ENCODE results near the gene TBC1D22A.

The TBC1D22A gene

GRCh38 chr22:47063606-47064005 is 301.2 kb downstream of the TBC1D22A start:
- H2BK15ac ChIP-seq (replicated peaks; ENCODE audit: low read depth): no peak overlapping the region
- no peak for DNase-seq
- H3K79me1 ChIP-seq (ENCODE audit: low read length): no peaks in the 10 kb centered on the region
- H3K56ac ChIP-seq (ENCODE audit: low read length): no peak overlapping the region
- H4K5ac ChIP-seq (ENCODE audit: low read length): no peak overlapping the region
- no peak overlapping the region for H3K9ac ChIP-seq (ENCODE audit: low read length)
- no peak overlapping the region for H3K23ac ChIP-seq (ENCODE audit: low read length)
- no peak overlapping the region for H3K27ac ChIP-seq (ENCODE audit: low read depth, low read length)
- no peaks in the 10 kb centered on the region for H3K36me3 ChIP-seq (ENCODE audit: control insufficient read depth, insufficient read depth, low read length)
- no peak overlapping the region for H3K4me3 ChIP-seq (ENCODE audit: low read length)
- no peak overlapping the region for H3K18ac ChIP-seq (ENCODE audit: low read length)
- no CpG with 5 or more reads among the region's 10 CpGs for WGBS (ENCODE audit: extremely low coverage, insufficient coverage, low lambda C conversion rate)
- no peak overlapping the region for H4K8ac ChIP-seq (ENCODE audit: low read depth, low read length)
- no peak overlapping the region for H3K4me2 ChIP-seq (ENCODE audit: low read length)
- H3K4me1 ChIP-seq (ENCODE audit: control insufficient read depth, low read depth, low read length): no peaks in the 10 kb centered on the region
- H2BK120ac ChIP-seq (ENCODE audit: low read depth, low read length): no peak overlapping the region
- H3K27me3 ChIP-seq (ENCODE audit: insufficient read depth, low read length, poor library complexity): no peaks in the 10 kb centered on the region
- H2AK5ac ChIP-seq (ENCODE audit: low read length): no peak overlapping the region
- H2BK5ac ChIP-seq (ENCODE audit: low read length): no peak overlapping the region
- no peak overlapping the region for H3K4ac ChIP-seq (ENCODE audit: low read depth, low read length)
- H3K79me2 ChIP-seq (ENCODE audit: control insufficient read depth, insufficient read depth, low read length): no peaks in the 10 kb centered on the region

GRCh38 chr22:47064016-47064415 is 301.6 kb downstream of the TBC1D22A start:
- H3K56ac ChIP-seq (ENCODE audit: low read length): no peak overlapping the region
- no peaks in the 10 kb centered on the region for H3K79me1 ChIP-seq (ENCODE audit: low read length)
- no peak for DNase-seq
- H3K9ac ChIP-seq (ENCODE audit: low read length): no peak overlapping the region
- no peak overlapping the region for H3K4me2 ChIP-seq (ENCODE audit: low read length)
- no CpG with 5 or more reads among the region's 19 CpGs for WGBS (ENCODE audit: extremely low coverage, insufficient coverage, low lambda C conversion rate)
- H3K4ac ChIP-seq (ENCODE audit: low read depth, low read length): no peak overlapping the region
- no peak overlapping the region for H2AK5ac ChIP-seq (ENCODE audit: low read length)
- H3K4me3 ChIP-seq (ENCODE audit: low read length): no peak overlapping the region
- H3K27me3 ChIP-seq (ENCODE audit: insufficient read depth, low read length, poor library complexity): no peaks in the 10 kb centered on the region
- no peaks in the 10 kb centered on the region for H3K79me2 ChIP-seq (ENCODE audit: control insufficient read depth, insufficient read depth, low read length)
- no peak overlapping the region for H4K8ac ChIP-seq (ENCODE audit: low read depth, low read length)
- no peak overlapping the region for H3K23ac ChIP-seq (ENCODE audit: low read length)
- no peaks in the 10 kb centered on the region for H3K36me3 ChIP-seq (ENCODE audit: control insufficient read depth, insufficient read depth, low read length)
- no peak overlapping the region for H2BK15ac ChIP-seq (replicated peaks; ENCODE audit: low read depth)
- H3K18ac ChIP-seq (ENCODE audit: low read length): no peak overlapping the region
- no peak overlapping the region for H2BK5ac ChIP-seq (ENCODE audit: low read length)
- H3K27ac ChIP-seq (ENCODE audit: low read depth, low read length): no peak overlapping the region
- no peak overlapping the region for H2BK120ac ChIP-seq (ENCODE audit: low read depth, low read length)
- H3K4me1 ChIP-seq (ENCODE audit: control insufficient read depth, low read depth, low read length): no peaks in the 10 kb centered on the region
- H4K5ac ChIP-seq (ENCODE audit: low read length): no peak overlapping the region

- Histone ChIP-seq H3K23ac (ENCODE audit: low read length) (no peak overlapping the region), H2BK5ac (ENCODE audit: low read length) (no peak overlapping the region), H3K79me1 (ENCODE audit: low read length) (no peaks in the 10 kb centered on the region), H2AK5ac (ENCODE audit: low read length) (no peak overlapping the region), H3K56ac (ENCODE audit: low read length) (no peak overlapping the region), H3K27me3 (ENCODE audit: insufficient read depth, low read length, poor library complexity) (no peaks in the 10 kb centered on the region), H3K18ac (ENCODE audit: low read length) (no peak overlapping the region), H3K4me3 (ENCODE audit: low read length) (no peak overlapping the region), H3K4ac (ENCODE audit: low read depth, low read length) (no peak overlapping the region), H4K5ac (ENCODE audit: low read length) (no peak overlapping the region), H4K8ac (ENCODE audit: low read depth, low read length) (no peak overlapping the region), H2BK120ac (ENCODE audit: low read depth, low read length) (no peak overlapping the region), H3K79me2 (ENCODE audit: control insufficient read depth, insufficient read depth, low read length) (no peaks in the 10 kb centered on the region), H3K36me3 (ENCODE audit: control insufficient read depth, insufficient read depth, low read length) (no peaks in the 10 kb centered on the region), H3K27ac (ENCODE audit: low read depth, low read length) (no peak overlapping the region), H3K9ac (ENCODE audit: low read length) (no peak overlapping the region), H3K4me2 (ENCODE audit: low read length) (no peak overlapping the region), H3K4me1 (ENCODE audit: control insufficient read depth, low read depth, low read length) (no peaks in the 10 kb centered on the region), H2BK15ac (replicated peaks; ENCODE audit: low read depth) (no peak overlapping the region)
- WGBS (ENCODE audit: extremely low coverage, insufficient coverage, low lambda C conversion rate): no CpG with 5 or more reads among the region's 10 CpGs
- DNase-seq: no peak
Observed at GRCh38 chr22:47064416-47064815, 302.0 kb downstream of the TBC1D22A start.

- H3K4me1 ChIP-seq (ENCODE audit: control insufficient read depth, low read depth, low read length): no peaks in the 10 kb centered on the region
Observed at GRCh38 chr22:47065756-47066615, 303.5 kb downstream of the TBC1D22A start.

GRCh38 chr22:47066616-47066905 is 304.1 kb downstream of the TBC1D22A start:
- no CpG with 5 or more reads among the region's 7 CpGs for WGBS (ENCODE audit: extremely low coverage, insufficient coverage, low lambda C conversion rate)
- Histone ChIP-seq H3K18ac (ENCODE audit: low read length) (no peak overlapping the region), H3K4me3 (ENCODE audit: low read length) (no peak overlapping the region), H3K27me3 (ENCODE audit: insufficient read depth, low read length, poor library complexity) (no peaks in the 10 kb centered on the region), H3K23ac (ENCODE audit: low read length) (no peak overlapping the region), H2BK120ac (ENCODE audit: low read depth, low read length) (no peak overlapping the region), H3K4me2 (ENCODE audit: low read length) (no peak overlapping the region), H3K36me3 (ENCODE audit: control insufficient read depth, insufficient read depth, low read length) (no peaks in the 10 kb centered on the region), H4K5ac (ENCODE audit: low read length) (no peak overlapping the region), H2BK15ac (replicated peaks; ENCODE audit: low read depth) (no peak overlapping the region), H4K8ac (ENCODE audit: low read depth, low read length) (no peak overlapping the region), H3K4ac (ENCODE audit: low read depth, low read length) (no peak overlapping the region), H3K4me1 (ENCODE audit: control insufficient read depth, low read depth, low read length) (no peaks in the 10 kb centered on the region), H3K27ac (ENCODE audit: low read depth, low read length) (no peak overlapping the region), H3K9ac (ENCODE audit: low read length) (no peak overlapping the region), H3K79me1 (ENCODE audit: low read length) (no peaks in the 10 kb centered on the region), H3K79me2 (ENCODE audit: control insufficient read depth, insufficient read depth, low read length) (no peaks in the 10 kb centered on the region), H3K56ac (ENCODE audit: low read length) (no peak overlapping the region), H2AK5ac (ENCODE audit: low read length) (no peak overlapping the region), H2BK5ac (ENCODE audit: low read length) (no peak overlapping the region)
- no peak for DNase-seq

More at GRCh38 chr22:47065756-47066615, 303.5 kb downstream of the TBC1D22A start:
- Histone ChIP-seq H3K79me1 (ENCODE audit: low read length) (no peaks in the 10 kb centered on the region), H3K27me3 (ENCODE audit: insufficient read depth, low read length, poor library complexity) (no peaks in the 10 kb centered on the region), H3K18ac (ENCODE audit: low read length) (no peak overlapping the region), H3K79me2 (ENCODE audit: control insufficient read depth, insufficient read depth, low read length) (no peaks in the 10 kb centered on the region), H3K36me3 (ENCODE audit: control insufficient read depth, insufficient read depth, low read length) (no peaks in the 10 kb centered on the region), H2BK120ac (ENCODE audit: low read depth, low read length) (no peak overlapping the region), H3K23ac (ENCODE audit: low read length) (no peak overlapping the region), H3K4ac (ENCODE audit: low read depth, low read length) (no peak overlapping the region), H3K4me2 (ENCODE audit: low read length) (no peak overlapping the region), H3K27ac (ENCODE audit: low read depth, low read length) (no peak overlapping the region), H4K8ac (ENCODE audit: low read depth, low read length) (no peak overlapping the region), H3K9ac (ENCODE audit: low read length) (no peak overlapping the region), H2BK5ac (ENCODE audit: low read length) (no peak overlapping the region), H4K5ac (ENCODE audit: low read length) (no peak overlapping the region), H3K4me3 (ENCODE audit: low read length) (no peak overlapping the region), H3K56ac (ENCODE audit: low read length) (no peak overlapping the region), H2AK5ac (ENCODE audit: low read length) (no peak overlapping the region), H2BK15ac (replicated peaks; ENCODE audit: low read depth) (no peak overlapping the region)
- WGBS (ENCODE audit: extremely low coverage, insufficient coverage, low lambda C conversion rate): no CpG with 5 or more reads among the region's 26 CpGs
- DNase-seq: no peak

Data from mesendoderm (in vitro differentiated cells).